ENCODE measurements around the gene ZNF577.
"Not testable (repeated sequence)": the region's sequence is repeated elsewhere in the genome, so short reads cannot be mapped to it uniquely, and the experiment has no call there.

Gene ZNF577

DNA sequence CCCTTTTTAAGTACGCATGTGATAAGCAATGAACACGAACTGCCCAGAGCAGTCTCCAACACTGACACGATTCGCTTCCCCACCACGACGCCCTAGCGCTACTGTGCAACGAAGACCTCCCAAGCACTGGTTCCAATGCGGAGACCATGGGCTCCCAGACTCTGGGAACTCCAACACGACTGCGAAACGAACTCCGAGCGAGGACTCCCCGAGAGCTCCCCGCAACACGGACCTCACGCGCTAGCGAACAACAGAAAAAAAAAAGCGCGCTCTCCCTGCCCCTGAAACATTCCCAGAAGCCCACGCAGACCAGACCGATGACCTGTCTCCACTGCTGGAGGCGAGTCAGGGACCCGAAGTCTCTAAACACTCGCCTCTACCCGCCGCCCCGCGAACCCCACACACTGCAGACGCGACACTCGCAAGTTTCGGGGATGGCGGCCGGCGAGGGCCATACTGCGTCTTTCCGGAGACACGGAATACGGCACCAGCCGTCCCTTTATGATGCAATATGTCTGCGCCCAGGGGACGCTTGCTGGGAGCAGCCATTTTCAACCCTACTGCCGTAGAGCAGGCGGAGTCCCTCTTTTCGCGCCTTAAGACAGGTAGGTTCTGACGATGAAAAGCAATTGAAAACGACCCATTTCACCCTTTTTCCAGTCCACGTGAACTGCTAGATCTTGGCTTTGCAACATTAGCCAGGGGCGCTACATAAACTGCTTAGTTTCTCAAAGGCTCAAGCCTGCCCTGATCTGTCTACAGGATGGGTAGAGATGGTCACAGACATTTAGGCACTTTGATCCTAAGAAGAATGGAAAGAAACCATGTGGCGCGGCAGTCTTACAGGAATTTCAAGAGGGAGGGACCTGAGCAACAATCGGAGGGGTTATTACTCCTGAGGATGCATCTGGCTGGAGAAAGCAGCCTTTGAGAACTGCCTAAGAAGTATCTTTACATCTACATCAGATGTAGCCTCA, at the start of gene ZNF577:
Gene ZNF577 (minus strand): TSS at position 430 of the 977 bp plus-strand sequence. CDS start 7,569 bp downstream, outside the sequence.
- DNase-seq, result peak; percentile 85

DNA sequence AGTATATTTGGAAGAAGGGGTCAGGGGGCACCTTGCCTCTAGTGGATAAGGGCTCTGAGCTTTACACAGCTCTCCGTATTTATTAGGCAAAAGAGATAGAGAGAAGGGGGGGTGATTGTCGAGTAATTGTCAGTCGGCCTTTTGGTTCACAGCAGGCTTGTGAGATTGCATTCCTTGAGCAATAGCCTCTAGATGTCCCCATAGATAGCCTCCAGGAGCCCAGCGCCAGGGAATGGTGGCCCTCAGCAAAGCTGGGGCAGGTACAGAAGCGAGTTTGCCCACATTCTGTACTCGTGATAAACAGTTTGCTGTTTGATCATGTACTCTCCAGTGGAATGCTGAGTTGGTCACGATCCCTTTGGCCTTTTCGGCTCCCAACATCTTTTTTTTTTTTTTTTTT, 44.2 kb upstream of the ZNF577 start:
- no peak for DNase-seq

DNA sequence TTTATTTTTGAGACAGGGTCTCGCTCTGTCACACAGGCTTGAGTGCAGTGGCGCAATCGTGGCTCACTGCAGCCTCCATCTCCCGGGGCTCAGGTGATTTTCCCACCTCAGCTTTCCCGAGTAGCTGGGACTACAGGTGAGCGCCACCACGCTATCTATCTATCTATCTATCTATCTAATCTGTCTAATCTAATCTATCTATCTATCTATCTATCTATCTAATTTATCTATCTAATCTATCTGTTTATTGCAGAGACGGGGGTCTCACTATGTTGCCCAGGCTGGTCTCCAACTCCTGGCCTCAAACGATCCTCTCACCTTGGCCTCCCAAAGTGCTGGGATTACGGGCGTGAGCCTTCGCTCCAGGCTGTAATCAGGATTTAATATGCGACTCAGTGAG, 40.1 kb upstream of the ZNF577 start:
- DNase-seq, result no peak

DNA sequence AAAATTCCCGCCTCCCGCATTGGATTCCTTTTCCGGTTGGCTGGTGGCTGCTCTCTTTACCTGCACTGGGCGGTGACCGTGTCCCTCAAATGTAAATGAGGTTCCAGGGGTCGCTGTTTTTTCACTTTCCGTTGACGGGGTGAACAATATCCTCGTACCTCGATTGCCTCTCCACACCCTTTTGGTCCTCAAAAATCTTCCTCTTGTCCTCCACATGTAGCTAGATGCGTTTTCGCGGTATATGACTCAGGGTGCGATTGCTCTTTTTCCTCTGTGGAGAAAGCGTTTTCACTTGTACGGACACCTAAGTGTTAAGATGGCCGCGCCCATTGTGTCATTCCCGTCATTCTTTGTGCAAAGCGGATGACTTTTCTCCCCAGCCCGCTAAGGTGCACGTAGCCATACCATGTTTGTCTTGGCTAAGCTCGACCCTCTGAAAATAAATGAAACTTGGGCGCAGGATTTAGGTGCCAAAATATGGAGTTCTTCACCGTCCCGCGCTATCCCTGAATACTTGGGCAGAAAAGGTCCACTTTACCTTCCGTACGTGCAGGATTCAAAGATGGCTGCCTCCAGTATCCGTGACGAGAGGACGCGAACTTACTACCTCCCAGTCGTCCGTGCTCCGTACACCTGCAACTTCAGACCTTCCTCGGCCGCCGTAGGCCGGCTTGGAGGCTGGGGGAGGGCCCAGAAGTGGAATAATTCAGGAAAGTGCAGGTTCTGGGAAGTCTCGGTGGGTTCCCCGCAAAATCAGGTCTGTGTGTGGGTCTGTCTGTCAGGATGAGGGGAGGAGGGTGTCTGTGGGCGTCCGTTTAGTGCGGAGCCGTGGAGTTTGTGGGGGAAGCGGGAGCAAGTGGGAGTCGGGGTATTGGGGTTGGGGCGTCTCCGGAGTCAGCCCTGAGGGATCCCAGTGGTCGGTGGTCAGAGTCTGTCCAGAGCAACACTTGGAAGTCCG, 39.3 kb upstream of the ZNF577 start, which contains the start of gene ZNF613:
Gene ZNF613 (plus strand): TSS at position 689 of the 958 bp plus-strand sequence. CDS start 8,749 bp downstream, outside the sequence.
- DNase-seq, result peak; percentile 97

DNA sequence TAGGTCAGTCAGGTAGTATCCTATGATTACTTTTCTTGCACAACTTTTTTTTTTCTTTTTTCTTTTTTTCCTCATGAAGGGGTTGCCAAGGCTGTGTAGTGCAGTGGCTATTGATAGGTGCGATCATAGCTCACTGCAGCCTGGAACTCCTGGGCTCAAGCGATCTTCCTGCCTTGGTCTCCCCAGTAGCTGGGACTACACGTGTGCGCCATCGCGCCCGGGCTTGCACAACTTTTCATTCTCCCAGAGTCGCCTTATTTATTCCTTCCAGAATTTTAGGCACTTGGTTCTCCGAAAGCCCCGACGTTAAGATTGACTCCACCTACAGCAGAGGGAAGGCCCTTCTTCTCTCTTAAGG, 38.7 kb upstream of the ZNF577 start:
- DNase-seq, result no peak

DNA sequence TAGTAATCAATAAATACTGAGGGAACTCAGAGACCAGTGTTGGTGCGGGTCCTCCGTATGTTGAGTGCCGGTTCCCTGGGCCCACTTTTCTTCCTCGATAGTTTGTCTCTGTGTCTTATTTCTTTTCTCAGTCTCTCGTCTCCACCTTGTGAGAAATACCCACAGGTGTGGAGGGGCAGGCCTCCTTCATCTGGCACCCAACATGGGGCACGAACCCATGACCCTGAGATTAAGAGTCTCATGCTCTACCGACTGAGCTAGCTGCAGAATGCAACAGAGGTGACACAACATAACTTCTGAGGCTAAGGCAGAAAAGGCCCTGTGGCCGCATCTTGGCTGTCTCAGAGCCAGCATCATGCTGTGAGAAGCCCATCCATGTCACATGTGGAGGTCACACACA, 34.2 kb upstream of the ZNF577 start:
- DNase-seq, result no peak

DNA sequence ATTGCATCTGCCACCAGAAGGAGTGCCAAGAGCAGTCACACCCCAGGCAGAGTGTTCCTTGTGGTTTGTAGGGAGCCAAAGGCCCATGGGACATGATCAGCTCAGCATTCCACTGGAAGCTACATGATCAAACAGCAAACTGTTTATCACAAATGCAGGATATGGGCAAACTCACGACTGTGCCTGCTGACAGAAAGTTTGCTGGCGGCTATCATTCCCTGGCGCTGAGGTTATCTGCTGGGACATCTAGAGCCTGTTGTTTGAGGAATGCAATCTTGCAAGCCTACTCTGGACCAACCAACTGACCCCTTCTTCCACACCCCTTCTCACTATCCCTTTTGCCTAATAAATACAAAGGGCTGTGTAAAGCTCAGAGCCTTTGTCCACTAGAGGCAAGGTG, 31.9 kb upstream of the ZNF577 start:
- no peak for DNase-seq

DNA sequence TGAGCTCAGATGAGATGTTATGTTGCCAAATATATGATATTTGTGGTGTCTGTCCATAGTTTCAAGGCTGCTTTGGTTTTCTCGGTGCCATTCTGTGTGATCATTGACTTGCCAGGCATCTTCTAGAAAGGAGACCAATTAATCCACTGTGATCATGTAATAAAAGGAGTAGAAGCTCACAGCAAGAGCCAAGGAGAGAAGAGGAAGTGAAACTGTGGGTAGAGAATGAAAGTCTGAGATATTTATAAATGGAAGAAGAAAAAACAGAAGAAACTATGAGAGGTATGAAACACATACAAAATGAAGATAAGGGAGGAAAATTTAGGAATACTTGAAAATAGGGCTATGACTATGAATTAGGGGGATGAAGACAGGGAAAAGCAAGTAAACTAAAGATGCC, 28.4 kb upstream of the ZNF577 start:
- DNase-seq, result no peak

DNA sequence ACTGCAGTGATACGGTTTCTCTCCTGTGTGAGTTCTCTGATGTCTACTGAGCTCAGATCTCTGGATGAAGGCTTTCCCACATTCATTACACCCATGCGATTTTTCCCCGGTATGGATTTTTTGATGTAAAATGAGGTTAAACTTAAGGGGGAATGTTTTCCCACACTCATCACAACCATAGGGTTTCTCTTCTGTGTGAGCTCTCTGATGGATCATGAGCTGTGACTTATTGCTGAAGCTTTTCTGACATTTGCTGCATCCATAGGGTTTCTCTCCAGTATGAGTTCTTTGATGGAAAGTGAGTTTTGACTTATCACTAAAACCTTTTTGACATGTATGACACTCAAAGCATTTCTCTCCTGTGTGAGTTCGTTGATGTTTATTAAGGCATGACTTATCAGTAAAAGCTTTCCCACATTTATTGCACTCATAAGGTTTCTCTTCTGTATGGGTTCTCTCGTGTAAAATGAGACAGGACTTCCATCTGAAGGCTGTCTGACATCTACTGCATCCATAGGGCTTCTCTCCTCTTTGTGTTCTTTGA, 27.6 kb upstream of the ZNF577 start:
- no peak for DNase-seq

DNA sequence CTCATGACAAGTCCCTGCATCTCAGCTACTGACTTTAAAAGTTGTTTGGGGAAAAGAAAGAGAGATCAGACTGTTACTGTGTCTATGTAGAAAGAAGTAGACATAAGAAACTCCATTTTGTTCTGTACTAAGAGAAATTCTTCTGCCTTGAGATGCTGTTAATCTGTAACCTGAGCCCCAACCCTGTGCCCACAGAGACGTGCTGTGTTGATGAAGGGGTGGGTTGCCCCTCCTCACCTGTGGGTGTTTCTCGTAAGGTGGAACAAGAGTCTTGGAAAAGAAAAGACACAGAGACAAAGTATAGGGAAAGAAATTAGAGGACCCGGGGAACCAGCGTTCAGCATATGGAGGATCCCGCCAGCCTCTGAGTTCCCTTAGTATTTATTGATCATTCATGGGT, 20.2 kb upstream of the ZNF577 start:
- DNase-seq, result not testable (repeated sequence)

DNA sequence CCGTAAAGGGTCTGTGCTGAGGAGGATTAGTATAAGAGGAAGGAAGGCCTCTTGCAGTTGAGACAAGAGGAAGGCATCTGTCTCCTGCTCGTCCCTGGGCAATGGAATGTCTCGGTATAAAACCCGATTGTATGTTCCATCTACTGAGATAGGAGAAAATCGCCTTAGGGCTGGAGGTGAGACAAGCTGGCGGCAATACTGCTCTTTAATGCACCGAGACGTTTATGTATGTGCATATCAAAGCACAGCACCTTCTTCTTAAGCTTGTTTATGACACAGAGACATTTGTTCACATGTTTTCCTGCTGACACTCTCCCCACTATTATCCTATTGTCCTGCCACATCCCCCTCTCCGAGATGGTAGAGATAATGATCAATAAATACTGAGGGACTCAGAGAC, 18.4 kb upstream of the ZNF577 start:
- DNase-seq, result not testable (repeated sequence)

DNA sequence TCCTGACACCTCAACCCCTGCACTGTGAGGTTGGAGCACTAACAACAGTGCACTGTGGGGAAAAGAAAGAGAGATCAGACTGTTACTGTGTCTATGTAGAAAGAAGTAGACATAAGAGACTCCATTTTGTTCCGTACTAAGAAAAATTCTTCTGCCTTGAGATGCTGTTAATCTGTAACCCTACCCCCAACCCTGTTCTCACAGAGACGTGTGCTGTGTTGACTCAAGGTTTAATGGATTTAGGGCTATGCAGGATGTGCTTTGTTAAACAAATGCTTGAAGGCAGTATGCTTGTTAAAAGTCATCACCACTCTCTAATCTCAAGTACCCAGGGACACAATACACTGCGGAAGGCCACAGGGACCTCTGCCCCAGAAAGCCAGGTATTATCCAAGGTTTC, 17.9 kb upstream of the ZNF577 start:
- DNase-seq, result not testable (repeated sequence)

DNA sequence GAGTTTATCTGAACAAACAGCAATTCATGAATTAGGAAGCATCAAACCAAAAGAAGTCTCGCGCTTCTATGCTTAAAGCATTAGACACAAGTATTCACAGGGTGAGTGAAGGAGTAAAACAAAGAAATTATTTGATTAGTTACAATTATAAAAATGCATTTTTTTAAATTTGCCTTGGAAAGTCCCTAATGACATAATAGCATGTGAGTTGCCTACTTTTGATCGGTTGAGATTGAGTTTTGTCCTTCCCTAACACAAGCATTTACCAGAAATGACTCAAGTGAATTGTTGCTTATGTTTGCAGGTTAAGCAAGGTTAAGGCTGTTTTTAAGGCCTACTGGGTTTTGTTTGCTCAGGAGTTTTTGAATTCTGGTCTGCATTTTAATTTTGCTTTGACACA, 17.5 kb upstream of the ZNF577 start:
- DNase-seq, result no peak

DNA sequence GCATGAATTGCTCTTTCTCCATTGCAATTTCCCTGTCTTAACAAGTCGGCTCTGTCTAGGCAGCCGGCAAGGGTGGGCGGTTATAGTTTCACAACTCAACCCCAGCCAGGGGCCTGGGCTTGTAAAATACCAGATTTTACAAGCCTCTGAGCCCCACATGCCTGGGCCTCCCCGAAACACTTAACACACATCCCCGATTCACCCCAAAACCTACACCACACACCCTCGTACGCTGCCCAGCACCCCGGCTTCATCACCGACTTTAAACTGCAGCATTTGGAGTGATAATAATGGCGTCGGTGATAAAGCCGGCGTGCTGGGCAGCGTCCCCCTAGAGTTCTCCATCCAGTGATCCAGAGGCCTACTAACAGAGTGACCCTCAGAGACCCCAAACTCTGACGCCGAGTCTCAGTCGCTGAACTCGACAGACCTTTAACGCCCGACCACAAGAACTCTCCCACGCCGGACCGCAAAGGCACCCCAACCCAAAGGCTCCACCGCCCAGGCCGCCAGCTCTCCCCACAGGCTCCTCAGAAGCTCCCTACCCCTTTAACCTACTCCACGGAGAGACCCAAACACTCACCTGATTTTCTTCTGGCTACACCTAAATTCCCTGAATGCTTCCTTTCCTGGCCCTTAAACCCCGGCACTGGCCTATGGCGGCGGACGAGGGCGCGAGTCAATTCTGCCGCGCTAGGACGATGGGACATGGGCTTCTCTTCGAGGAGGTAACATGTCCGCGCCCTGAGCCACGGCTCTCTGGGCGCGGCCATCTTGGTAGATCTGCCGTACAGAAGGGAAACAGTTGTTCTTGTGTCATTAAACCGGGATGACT, 16.8 kb upstream of the ZNF577 start, which contains the start of gene ZNF649:
Gene ZNF649 (minus strand): TSS at position 687 of the 835 bp plus-strand sequence. CDS start 4,910 bp downstream, outside the sequence.
- DNase-seq, result peak; percentile 94

DNA sequence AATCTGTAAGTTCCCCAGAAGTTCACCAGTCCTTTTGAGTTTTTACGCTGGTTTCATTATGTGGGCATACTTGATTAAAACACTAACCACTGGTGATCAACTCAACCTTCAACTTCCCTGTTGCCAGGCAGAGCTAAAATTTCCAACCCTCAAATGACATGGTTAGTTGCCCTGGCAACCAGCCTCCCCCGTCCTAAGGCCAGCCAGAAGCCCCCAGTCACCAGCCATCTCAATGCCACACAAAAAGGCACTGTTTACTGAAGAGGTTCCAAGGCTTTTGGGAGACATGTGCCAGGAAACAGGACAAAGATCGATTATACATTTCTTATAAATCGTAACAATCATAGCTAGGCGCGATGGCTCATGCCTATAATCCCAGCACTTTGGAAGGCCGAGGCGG, 15.4 kb upstream of the ZNF577 start:
- no peak for DNase-seq

DNA sequence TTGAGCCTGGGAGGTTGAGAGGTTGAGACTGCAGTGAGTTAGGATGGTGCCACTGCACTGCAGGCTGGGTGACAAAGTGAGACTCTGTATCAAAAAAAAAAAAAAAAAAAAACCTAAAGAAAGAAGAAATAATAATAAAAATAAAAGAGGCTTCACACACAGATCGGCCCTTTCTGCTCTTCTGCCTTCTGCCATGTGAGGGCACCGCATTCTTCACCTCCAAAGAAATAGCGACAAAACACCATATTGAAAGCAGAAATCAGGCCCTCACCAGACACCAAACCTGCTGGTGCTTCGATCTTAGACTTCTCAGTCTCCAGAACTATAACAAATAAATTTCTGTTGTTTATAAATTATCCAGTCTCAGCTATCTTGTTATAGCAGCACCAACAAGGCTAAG, 14.1 kb upstream of the ZNF577 start:
- DNase-seq, result no peak

DNA sequence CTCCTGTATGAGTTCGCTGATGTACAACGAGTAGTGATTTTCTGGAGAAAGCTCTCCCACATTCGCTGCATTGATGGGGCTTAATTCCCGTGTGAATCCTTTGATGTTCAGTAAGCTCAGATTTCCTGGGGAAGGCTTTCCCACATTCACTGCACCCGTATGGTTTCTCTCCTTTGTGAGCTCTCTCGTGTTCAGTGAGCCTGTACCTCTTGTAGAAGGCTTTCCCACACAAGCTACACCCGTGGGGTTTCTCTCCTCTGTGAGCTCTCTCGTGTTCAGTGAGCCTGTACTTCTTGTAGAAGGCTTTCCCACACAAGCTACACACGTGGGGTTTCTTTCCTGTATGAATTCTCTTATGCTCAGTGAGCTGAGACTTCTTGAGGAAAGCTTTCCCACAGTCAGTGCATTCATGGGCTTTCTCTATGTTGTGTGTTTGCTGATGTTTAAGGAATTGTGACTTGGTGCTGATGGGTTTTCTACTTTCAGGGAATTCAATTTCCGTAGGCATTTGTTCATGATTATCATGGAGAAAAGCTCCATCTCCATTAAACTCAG, 3.5 kb upstream of the ZNF577 start:
- no peak for DNase-seq

DNA sequence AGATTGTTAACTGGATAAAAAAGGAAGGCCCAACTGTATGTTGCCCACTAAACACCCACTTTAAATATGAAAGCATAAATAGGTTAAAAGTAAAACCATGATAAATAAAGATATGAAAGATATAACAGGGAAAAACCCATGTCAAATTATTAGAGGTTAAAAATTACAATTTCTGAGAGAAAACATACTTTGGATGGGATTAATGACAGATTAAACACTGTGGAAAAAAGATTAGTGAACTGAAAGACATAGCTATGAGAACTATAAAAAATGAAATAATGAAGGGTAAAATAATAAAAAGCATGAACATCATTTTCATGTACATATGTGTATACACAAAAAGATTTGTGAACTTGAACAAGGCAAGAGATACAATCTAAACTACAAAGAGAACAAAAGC, 2.2 kb upstream of the ZNF577 start:
- DNase-seq, result no peak

DNA sequence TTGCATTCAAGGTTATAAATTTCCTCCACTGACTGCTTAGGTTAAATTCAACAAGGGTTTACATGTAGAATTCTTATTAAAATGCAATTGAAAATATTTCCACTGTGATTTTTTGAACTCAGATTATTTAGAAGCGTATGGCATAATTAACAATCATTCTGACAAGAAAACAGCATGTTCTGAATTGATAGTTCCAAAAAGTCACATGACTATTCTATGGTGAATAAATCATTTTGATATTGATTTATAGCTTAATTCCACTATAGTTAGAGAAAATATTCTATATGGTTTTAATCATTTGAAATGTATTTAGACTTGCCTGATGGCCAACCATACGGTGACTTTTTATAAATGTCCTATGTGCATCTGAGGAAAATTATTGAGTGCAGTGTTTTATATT, 3.0 kb downstream of the ZNF577 start:
- no peak for DNase-seq

DNA sequence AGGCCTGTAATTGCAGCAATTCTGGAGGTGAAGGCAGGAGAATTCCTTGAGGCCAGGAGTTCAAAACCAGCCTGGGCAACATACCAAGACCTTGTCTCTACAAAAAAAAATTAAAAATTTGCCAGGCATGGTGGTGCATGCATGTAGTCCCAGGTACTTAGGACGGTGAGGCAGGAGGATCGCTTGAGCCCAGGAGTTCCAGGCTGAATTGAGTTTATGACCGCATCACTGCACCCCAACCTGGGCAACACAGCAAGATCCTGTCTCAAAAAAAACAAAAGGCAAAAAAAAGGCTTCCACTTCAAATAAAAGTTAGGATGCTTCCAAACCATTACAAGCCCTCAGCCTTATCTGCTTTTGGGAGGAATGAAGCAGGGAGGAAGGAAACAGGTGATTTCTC, 5.2 kb downstream of the ZNF577 start:
- no peak for DNase-seq

DNA sequence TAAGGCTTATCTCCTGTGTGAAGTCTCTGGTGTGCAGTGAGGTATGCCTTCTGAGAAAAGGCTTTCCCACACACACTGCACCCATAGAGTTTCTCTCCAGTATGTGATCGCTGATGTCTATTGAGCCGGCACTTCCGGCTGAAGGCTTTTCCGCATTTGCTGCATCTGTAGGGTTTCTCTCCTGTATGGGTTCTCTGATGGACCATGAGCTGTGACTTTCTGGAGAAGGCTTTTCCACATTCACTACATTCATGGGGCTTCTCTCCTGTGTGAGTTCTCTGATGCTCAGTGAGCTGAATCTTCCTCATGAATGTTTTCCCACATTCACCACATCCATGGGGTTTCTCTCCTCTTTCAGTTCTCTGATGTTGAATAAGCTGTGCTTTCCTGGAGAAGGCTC, 14.7 kb downstream of the ZNF577 start:
- no peak for DNase-seq

Measured in hematopoietic multipotent progenitor cell treated with erythropoietin and hydrocortisone succinate and interleukin-3 and kit ligand, for 6 days (in vitro differentiated cells).